Stimulated activated CD8-positive, alpha-beta memory T cell treated with anti-CD3 and anti-CD28 coated beads, Interleukin-7, amount 100 ng/mL, for 48 hours (primary cell): Measurements from ENCODE around the gene DHRS12.

Experiments
- DNase-seq, 2 donors: peaks; one replicate each; pipeline ENCODE4 v3.0.0-alpha.2; 2020; ENCODE audit warnings: low read depth in 1 of 2; ENCODE audit errors: extremely low read depth in 1 of 2

DHRS12 gene

GRCh38 chr13:51784097-51784496 is 19.9 kb downstream of the DHRS12 start:
- DNase-seq = no peak

GRCh38 chr13:51783428-51784094 is 20.4 kb downstream of the DHRS12 start:
- DNase-seq = no peak

GRCh38 chr13:51782026-51782710 is 21.8 kb downstream of the DHRS12 start:
- no peak for DNase-seq

GRCh38 chr13:51781246-51782022 is 22.5 kb downstream of the DHRS12 start:
- DNase-seq = no peak

GRCh38 chr13:51780099-51780498 is 23.9 kb downstream of the DHRS12 start:
- no peak for DNase-seq

- no peak for DNase-seq
Measured at GRCh38 chr13:51778392-51778791, 25.6 kb downstream of the DHRS12 start.

GRCh38 chr13:51777921-51778320 is 26.0 kb downstream of the DHRS12 start:
- no peak for DNase-seq

- no peak for DNase-seq
Measured at GRCh38 chr13:51776179-51776578, 27.8 kb downstream of the DHRS12 start.

- no peak for DNase-seq
Measured at GRCh38 chr13:51773515-51773914, 30.4 kb downstream of the DHRS12 start.

- no peak for DNase-seq
Measured at GRCh38 chr13:51772781-51773180, 31.2 kb downstream of the DHRS12 start.

- no peak for DNase-seq
Measured at GRCh38 chr13:51772105-51772455, 31.9 kb downstream of the DHRS12 start.

- no peak for DNase-seq
Measured at GRCh38 chr13:51771418-51772104, 32.4 kb downstream of the DHRS12 start.

- DNase-seq = no peak
Measured at GRCh38 chr13:51770681-51771417, 33.1 kb downstream of the DHRS12 start.

GRCh38 chr13:51770160-51770559 is 33.8 kb downstream of the DHRS12 start:
- no peak for DNase-seq

GRCh38 chr13:51769455-51770127 is 34.4 kb downstream of the DHRS12 start:
- no peak for DNase-seq

GRCh38 chr13:51768976-51769375 is 35.0 kb downstream of the DHRS12 start:
- no peak for DNase-seq

GRCh38 chr13:51768378-51768921 is 35.5 kb downstream of the DHRS12 start:
- no peak for DNase-seq

- DNase-seq = no peak
Measured at GRCh38 chr13:51767100-51767499, 36.9 kb downstream of the DHRS12 start.

GRCh38 chr13:51765142-51765515 is 38.8 kb downstream of the DHRS12 start:
- no peak for DNase-seq
